ENCODE measurements around the gene XRRA1.

DNA sequence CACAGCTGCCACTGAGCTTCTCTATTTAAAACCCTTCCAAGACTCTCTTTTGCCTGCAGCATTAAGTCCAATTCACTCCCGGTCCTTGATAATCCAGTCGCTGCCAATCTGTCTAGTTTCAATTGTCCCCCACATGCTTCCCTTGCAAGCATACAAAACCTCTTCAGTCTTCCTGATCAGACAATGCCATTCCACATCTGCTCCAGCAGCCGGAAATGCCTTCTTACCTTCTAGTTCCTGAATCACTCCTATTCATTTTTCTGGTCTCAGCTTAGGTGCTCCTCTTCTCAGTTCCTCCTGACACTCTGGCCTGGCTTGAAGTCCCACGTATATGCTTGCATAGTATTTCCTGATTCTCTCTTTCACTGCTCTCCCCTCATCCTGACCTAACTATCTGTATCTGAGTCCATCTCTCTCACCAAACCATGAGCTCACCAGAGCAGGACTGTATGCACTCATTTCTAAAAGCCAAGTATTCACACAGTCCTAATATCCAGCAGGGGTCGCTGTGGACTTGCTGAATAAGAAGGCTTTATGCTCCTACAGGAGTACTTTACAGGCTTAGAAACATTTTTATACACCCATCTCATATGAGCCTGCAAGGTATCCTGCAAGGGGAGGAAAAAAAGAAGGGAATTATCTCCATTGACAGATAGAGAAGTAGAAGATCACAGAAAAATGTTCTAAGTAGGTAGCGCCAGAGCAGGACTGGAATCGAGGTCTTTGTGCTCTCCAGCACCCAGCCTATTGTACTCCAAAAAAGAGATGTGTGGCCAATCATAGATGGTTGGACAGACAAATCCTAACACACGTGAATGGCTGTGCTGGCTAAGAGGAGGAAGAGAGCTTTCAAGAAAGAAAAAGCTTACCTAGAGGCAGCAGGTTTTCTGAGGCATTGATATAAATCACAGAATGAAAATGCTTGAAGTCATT lies 19.2 kb downstream of the XRRA1 start:
- TF ChIP-seq POLR2A (IDR thresholded peaks at IDR 0.05) = no peak
- TF ChIP-seq, protein P1, sequence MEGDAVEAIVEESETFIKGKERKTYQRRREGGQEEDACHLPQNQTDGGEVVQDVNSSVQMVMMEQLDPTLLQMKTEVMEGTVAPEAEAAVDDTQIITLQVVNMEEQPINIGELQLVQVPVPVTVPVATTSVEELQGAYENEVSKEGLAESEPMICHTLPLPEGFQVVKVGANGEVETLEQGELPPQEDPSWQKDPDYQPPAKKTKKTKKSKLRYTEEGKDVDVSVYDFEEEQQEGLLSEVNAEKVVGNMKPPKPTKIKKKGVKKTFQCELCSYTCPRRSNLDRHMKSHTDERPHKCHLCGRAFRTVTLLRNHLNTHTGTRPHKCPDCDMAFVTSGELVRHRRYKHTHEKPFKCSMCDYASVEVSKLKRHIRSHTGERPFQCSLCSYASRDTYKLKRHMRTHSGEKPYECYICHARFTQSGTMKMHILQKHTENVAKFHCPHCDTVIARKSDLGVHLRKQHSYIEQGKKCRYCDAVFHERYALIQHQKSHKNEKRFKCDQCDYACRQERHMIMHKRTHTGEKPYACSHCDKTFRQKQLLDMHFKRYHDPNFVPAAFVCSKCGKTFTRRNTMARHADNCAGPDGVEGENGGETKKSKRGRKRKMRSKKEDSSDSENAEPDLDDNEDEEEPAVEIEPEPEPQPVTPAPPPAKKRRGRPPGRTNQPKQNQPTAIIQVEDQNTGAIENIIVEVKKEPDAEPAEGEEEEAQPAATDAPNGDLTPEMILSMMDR (IDR thresholded peaks at IDR 0.05) = peak; percentile 78 to 92 (median 90)
